ENCODE measurements around the gene WAPL.
A peak's percentile ranks its signal among the peaks of the same experiment; 100 is the strongest.
"Not testable (repeated sequence)": the region's sequence is repeated elsewhere in the genome, so short reads cannot be mapped to it uniquely, and the experiment has no call there.

The WAPL gene, protein sequence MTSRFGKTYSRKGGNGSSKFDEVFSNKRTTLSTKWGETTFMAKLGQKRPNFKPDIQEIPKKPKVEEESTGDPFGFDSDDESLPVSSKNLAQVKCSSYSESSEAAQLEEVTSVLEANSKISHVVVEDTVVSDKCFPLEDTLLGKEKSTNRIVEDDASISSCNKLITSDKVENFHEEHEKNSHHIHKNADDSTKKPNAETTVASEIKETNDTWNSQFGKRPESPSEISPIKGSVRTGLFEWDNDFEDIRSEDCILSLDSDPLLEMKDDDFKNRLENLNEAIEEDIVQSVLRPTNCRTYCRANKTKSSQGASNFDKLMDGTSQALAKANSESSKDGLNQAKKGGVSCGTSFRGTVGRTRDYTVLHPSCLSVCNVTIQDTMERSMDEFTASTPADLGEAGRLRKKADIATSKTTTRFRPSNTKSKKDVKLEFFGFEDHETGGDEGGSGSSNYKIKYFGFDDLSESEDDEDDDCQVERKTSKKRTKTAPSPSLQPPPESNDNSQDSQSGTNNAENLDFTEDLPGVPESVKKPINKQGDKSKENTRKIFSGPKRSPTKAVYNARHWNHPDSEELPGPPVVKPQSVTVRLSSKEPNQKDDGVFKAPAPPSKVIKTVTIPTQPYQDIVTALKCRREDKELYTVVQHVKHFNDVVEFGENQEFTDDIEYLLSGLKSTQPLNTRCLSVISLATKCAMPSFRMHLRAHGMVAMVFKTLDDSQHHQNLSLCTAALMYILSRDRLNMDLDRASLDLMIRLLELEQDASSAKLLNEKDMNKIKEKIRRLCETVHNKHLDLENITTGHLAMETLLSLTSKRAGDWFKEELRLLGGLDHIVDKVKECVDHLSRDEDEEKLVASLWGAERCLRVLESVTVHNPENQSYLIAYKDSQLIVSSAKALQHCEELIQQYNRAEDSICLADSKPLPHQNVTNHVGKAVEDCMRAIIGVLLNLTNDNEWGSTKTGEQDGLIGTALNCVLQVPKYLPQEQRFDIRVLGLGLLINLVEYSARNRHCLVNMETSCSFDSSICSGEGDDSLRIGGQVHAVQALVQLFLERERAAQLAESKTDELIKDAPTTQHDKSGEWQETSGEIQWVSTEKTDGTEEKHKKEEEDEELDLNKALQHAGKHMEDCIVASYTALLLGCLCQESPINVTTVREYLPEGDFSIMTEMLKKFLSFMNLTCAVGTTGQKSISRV (N-terminal part only)

DNA sequence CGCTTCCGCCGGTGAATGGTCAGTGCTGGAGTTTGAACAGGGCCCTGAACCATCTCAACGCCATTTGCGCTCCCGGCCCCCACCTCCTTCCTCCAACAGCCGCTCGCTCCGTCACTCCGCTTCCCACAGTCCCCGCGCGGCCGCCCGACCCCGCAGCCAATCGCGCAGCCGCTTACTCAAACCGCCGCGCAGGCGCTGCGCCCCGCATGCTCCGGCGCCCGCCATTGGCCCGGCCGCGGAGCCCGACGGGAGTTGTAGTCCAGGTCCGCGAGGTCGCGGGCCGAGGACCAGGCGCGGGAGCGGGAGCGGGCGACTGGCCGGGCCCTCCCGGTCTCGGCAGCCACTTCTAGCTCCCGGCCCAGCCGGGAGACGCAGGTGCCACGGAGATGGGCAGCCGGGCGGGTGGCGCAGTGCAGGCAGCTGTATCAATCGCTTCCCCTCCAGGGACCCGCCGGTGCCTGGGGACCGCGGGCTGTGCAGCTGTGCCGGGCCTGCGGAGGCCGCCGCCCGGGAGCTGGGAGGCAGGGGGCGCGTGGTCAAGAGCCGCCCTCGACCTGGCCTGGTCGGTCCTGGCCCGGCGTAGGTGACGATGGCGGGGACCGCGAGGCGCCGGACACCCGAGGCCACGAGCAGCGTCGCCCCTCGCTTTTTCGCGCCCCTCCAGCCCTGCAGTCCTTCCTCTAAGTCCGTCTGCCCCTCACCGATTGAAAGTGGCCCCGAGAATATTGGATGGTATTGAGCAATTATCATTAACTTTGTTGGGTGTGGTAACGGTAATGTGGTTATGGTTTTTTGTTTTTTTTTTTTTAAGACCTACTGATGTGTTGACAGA lies at the start of gene WAPL:
Gene WAPL (minus strand): TSS at position 115 of the 832 bp plus-strand sequence. CDS start 3,723 bp downstream, outside the sequence.
- TF ChIP-seq, protein P1, sequence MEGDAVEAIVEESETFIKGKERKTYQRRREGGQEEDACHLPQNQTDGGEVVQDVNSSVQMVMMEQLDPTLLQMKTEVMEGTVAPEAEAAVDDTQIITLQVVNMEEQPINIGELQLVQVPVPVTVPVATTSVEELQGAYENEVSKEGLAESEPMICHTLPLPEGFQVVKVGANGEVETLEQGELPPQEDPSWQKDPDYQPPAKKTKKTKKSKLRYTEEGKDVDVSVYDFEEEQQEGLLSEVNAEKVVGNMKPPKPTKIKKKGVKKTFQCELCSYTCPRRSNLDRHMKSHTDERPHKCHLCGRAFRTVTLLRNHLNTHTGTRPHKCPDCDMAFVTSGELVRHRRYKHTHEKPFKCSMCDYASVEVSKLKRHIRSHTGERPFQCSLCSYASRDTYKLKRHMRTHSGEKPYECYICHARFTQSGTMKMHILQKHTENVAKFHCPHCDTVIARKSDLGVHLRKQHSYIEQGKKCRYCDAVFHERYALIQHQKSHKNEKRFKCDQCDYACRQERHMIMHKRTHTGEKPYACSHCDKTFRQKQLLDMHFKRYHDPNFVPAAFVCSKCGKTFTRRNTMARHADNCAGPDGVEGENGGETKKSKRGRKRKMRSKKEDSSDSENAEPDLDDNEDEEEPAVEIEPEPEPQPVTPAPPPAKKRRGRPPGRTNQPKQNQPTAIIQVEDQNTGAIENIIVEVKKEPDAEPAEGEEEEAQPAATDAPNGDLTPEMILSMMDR (conservative IDR thresholded peaks at IDR 0.05; ENCODE audit: control insufficient read depth, insufficient read depth, low read depth, low read length) = no peak
- H3K4me3 ChIP-seq (ENCODE audit: control insufficient read depth, low read depth, low read length) = peak within 1 kb of the TSS; percentile 88
- DNase-seq (ENCODE audit: low read depth) = peak; percentile 87

DNA sequence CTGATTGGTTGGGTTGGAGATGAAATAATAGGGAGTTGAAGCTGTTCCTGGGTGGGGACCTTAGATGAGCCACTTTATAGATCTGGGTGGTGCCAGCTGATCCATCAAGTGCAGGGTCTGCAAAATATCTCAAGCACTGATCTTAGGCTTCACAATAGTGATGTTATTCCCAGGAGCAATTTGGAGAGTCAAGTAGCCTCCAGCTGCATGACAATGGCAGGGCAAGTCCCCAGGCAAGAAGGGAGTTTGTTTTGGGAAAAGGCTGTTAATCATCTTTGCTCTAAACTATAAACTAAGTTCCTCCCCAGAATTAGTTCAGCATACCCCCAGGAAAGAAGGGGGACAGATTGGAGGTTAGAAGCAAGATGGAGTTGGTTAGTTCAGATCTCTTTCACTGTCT lies 47.7 kb upstream of the WAPL start:
- TF ChIP-seq, protein P1 (conservative IDR thresholded peaks at IDR 0.05; ENCODE audit: control insufficient read depth, insufficient read depth, low read depth, low read length) = no peak
- no peak for DNase-seq (ENCODE audit: low read depth)
- no peak overlapping the region for H3K4me3 ChIP-seq (ENCODE audit: control insufficient read depth, low read depth, low read length)

DNA sequence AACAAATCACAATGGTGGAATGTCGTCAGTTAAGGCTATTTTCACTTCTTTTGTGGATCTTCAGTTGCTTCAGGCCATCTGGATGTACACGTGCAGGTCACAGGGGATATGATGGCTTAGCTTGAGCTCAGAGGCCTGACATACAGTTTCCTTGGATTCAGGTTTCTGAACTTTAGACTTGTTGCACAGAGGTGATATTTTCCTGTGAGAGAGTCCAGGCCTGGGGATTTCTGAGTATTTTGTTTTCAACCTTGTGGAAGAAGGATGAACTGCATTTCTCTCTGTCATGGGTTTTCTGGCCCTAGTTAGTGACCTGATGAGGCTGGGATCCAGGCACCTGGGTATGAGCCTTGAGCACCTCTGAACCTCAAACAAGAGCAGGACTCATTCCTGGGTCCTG lies 44.9 kb upstream of the WAPL start:
- H3K4me3 ChIP-seq (ENCODE audit: control insufficient read depth, low read depth, low read length); DNase-seq (ENCODE audit: low read depth): not testable (repeated sequence)

DNA sequence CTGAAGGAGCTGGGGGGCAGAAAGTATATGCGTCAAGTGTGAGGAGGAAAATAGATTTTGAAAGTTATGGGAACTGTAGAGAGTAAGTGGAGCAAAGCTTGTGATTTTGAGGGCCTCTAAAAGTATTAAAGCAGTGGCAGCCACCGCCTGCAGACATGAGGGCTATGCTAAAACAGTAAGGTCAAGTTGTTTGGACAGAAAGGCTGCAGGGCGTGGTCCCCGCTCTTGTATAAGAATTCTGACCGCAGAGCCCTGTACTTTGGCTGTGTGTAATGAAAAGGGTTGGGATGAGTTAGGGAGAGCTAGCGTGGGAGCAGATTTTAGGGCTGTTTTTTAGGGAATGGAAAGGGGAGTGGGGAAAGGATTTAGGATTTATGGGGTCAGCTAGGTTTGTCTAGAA lies 41.7 kb upstream of the WAPL start:
- not testable (repeated sequence) for H3K4me3 ChIP-seq (ENCODE audit: control insufficient read depth, low read depth, low read length); DNase-seq (ENCODE audit: low read depth)

DNA sequence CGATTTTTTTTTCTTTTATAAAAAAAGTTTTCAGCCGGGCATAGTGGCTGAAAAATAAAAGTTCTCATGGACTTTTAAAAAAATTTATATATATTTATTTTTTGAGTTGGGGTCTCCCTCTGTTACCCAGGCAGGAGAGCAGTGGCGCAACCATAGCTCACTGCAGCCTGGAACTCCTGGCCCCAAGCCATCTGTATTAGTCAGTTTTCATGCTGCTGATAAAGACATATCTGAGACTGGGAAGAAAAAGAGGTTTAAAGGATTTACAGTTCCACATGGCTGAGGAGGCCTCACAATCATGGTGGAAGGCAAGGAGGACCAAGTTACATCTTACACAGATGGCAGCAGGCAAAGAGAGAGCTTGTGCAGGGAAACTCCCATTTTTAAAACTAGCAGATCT lies 37.1 kb upstream of the WAPL start:
- DNase-seq (ENCODE audit: low read depth) = peak; percentile 40
- H3K4me3 ChIP-seq (ENCODE audit: control insufficient read depth, low read depth, low read length) = not testable (repeated sequence)

DNA sequence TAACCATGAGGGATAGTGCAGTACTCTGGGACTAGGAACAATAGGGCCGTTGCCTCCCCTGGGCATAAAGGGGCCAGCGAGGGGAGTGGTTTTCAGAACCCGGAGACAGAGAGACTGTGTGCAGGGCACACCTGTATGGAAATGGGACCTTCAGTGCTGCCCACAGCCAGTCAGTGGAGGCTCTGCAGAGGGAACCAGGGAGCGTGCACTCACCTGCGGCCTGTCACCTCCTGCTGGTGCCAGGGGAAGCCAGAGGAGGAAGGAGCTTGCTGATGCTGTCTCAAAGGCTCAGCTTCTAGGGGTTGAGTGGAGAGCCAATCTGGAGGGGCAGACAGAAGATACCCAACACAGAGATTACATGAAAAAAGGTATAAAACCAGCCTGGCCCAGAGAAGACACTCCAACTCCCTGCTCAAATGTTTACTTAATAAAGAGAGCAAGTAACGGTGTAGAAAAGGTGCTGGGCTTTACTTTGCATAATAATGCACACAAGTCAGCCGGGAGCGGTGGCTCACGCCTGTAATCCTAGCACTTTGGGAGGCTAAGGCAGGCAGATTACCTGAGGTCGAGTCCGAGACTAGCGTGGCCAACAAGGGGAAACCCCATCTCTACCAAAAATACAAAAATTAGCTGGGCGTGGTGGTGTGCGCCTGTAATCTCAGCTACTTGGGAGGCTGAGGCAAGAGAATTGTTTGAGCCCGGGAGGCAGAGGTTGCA lies 35.5 kb upstream of the WAPL start:
- TF ChIP-seq, protein P1 (conservative IDR thresholded peaks at IDR 0.05; ENCODE audit: control insufficient read depth, insufficient read depth, low read depth, low read length) = no peak
- no peak for DNase-seq (ENCODE audit: low read depth)
- H3K4me3 ChIP-seq (ENCODE audit: control insufficient read depth, low read depth, low read length) = no peak overlapping the region

DNA sequence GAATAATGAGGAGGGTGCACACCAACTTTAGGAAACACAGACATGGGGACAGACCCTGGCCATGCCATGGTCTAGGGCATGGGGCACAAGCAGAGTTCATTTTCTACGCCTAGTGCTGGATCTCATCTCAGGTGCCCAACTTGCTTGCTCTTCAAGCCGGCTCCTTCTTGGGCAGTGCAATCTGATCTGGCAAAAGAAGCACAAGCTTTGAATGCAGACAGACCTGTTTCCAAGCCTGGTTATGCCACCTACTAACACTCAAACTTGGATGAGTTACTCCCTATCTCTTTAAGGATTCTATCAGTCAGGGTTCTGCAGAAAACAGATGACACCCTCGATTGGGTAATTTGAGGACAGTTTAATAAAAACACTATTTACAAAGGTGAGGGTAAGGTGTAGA lies 34.9 kb upstream of the WAPL start:
- TF ChIP-seq, protein P1 (conservative IDR thresholded peaks at IDR 0.05; ENCODE audit: control insufficient read depth, insufficient read depth, low read depth, low read length) = no peak
- DNase-seq (ENCODE audit: low read depth) = no peak
- H3K4me3 ChIP-seq (ENCODE audit: control insufficient read depth, low read depth, low read length) = no peak overlapping the region
